NCI-H526 (cell line): ENCODE measurements around the gene SRXN1.

ENCODE experiments used
- DNase-seq, 2 experiments: peaks; one replicate each; lab custom pipeline; 2025; lab: John Stamatoyannopoulos, UW

SRXN1 gene

GRCh38 chr20:635893-636338, 17.1 kb downstream of the SRXN1 start:
- no peak for DNase-seq

GRCh38 chr20:635028-635892, 17.7 kb downstream of the SRXN1 start:
- DNase-seq, result no peak

GRCh38 chr20:634148-634925, 18.7 kb downstream of the SRXN1 start:
- peak; percentile 86 to 94 for DNase-seq

- no peak for DNase-seq
These were observed 21.9 kb downstream of the SRXN1 start for GRCh38 chr20:631101-631500.

GRCh38 chr20:626579-626978, 26.4 kb downstream of the SRXN1 start:
- no peak for DNase-seq

GRCh38 chr20:625360-625932, 27.6 kb downstream of the SRXN1 start:
- no peak for DNase-seq

GRCh38 chr20:623704-624103, 29.3 kb downstream of the SRXN1 start:
- DNase-seq, result no peak

GRCh38 chr20:623021-623420, 30.0 kb downstream of the SRXN1 start:
- DNase-seq, result no peak

GRCh38 chr20:622161-622560, 30.8 kb downstream of the SRXN1 start:
- no peak for DNase-seq

GRCh38 chr20:621125-621756, 31.8 kb downstream of the SRXN1 start:
- DNase-seq, result no peak

- DNase-seq, result no peak
These were observed 32.8 kb downstream of the SRXN1 start for GRCh38 chr20:620246-620645.

GRCh38 chr20:618980-619379, 34.0 kb downstream of the SRXN1 start:
- DNase-seq, result no peak

- no peak for DNase-seq
These were observed 34.9 kb downstream of the SRXN1 start for GRCh38 chr20:617934-618690.

GRCh38 chr20:615514-615913, 37.5 kb downstream of the SRXN1 start:
- no peak for DNase-seq

GRCh38 chr20:611843-612185, 41.2 kb downstream of the SRXN1 start:
- DNase-seq, result no peak

GRCh38 chr20:611047-611842, 41.8 kb downstream of the SRXN1 start:
- DNase-seq, result no peak

- peak; percentile 14 to 66 for DNase-seq
These were observed 42.6 kb downstream of the SRXN1 start, which contains the start of gene TCF15 for GRCh38 chr20:610130-611046. Gene TCF15, minus strand, starts transcription at chr20:610309. Its CDS starts 72 bp downstream, at chr20:610237.

GRCh38 chr20:609371-609964, 43.5 kb downstream of the SRXN1 start:
- no peak for DNase-seq

GRCh38 chr20:608970-609369, 44.0 kb downstream of the SRXN1 start:
- no peak for DNase-seq
